BJ (cell line): ENCODE results near the gene RSBN1. TPM values are rescaled to one million over a fixed set of nuclear protein-coding genes. Genes with fewer than 3 reads are reported as not detected.

ENCODE experiments used
- CTCF ChIA-PET: fragments of 350-600 bp; formaldehyde crosslinking; extraction: SDS; loops from one replicate; lab custom pipeline; 2021; ENCODE audit warnings: antibody characterized with exemption, inconsistent platforms; lab: Yijun Ruan, JAX
- POLR2A ChIA-PET: fragments of 300-600 bp; sonication (Branson Sonifier 250); formaldehyde crosslinking; extraction: SDS; loops from one replicate; lab custom pipeline; 2021; ENCODE audit warnings: antibody characterized with exemption; lab: Charles Lee
- DNase-seq: peaks from one replicate; pipeline ENCODE4 v3.0.0-alpha.2; 2011; ENCODE audit warnings: low read depth
- H3K27me3 ChIP-seq: 2 replicates; pipeline ENCODE4 v1.6.0; 2011; ENCODE audit warnings: low read length; ENCODE audit not compliant: control insufficient read depth, insufficient read depth
- H3K36me3 ChIP-seq: 2 replicates; pipeline ENCODE4 v1.5.1; 2011; ENCODE audit warnings: low read length; ENCODE audit not compliant: control insufficient read depth, insufficient read depth
- H3K4me3 ChIP-seq: 2 replicates; pipeline ENCODE4 v1.5.1; 2011; ENCODE audit warnings: low read depth, mild to moderate bottlenecking, control low read depth, low read length
- CTCF ChIP-seq: IDR thresholded peaks from 2 replicates; pipeline ENCODE4 v1.5.1; 2011; ENCODE audit warnings: low read depth, mild to moderate bottlenecking, control low read depth, inconsistent platforms, low read length, moderate library complexity; ENCODE audit not compliant: insufficient read depth
- polyA plus RNA-seq: library from polyadenylated mRNA; depleted of rRNA; stranded (reverse); fragments of >200 nt; gene quantifications from 2 replicates; pipeline ENCODE4 v1.2.3, GENCODE V29; 2011

RSBN1 gene
- polyA plus RNA-seq, 1 experiment: 4.0 TPM

GRCh38 chr1:113751516-113751915, 60.8 kb downstream of the RSBN1 start:
- ChIA-PET POLR2A (no interaction called here), CTCF (no interaction called here)
- Histone ChIP-seq H3K36me3 (no peaks in the 10 kb centered on the region; the same call in none of the 2 replicates), H3K4me3 (no peak overlapping the region), H3K27me3 (no peaks in the 10 kb centered on the region)
- no peak for TF ChIP-seq CTCF
- no peak for DNase-seq

GRCh38 chr1:113751114-113751513, 61.2 kb downstream of the RSBN1 start:
- no peaks in the 10 kb centered on the region; the same call in none of the 2 replicates for H3K36me3 ChIP-seq
- CTCF ChIA-PET: no interaction called here
- H3K27me3 ChIP-seq: no peaks in the 10 kb centered on the region
- POLR2A ChIA-PET: no interaction called here
- no peak overlapping the region for H3K4me3 ChIP-seq
- no peak for TF ChIP-seq CTCF
- DNase-seq: no peak

DNA sequence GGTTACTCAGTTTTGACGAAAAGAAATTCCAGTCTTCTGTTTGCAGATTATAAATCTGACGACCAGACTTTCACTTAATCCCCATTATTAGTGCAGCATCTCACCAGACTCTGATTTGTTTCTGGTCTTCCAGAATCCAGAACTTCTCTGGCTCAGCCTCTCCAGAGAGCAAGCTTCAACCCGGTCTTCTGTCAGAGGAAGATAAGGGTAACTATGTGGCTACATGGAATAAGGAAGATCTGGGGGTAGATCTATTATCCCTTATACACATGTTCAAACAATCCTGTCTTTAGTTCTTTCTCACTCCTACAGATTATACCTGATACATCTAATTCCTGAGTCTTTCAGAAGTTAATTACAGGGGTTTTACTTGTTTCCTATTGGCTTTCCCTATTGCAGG, 62.9 kb downstream of the RSBN1 start:
- no peak for TF ChIP-seq CTCF
- no peak for DNase-seq
- Histone ChIP-seq H3K4me3 (no peak overlapping the region), H3K27me3 (no peaks in the 10 kb centered on the region), H3K36me3 (no peaks in the 10 kb centered on the region; the same call in none of the 2 replicates)
- ChIA-PET POLR2A (no interaction called here), CTCF (no interaction called here)

DNA sequence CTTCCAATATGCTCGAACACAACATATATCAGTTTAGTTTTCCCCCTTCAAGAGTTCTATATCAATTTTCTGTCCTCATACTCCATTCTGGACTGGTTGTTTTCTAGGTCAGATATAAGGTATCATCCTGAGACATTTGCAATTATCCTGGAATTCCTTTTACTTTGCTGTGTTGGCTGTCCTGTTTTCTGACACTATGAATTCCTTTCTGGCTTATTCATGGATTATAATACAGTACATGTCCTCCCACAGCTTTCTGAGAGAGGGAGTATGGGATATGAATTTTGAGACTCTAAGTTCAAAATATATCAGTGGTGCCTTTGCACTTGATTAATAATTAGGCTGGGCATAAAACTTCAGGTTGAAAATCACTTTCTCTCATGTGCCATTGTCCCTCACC, 64.9 kb downstream of the RSBN1 start:
- DNase-seq: no peak
- ChIA-PET POLR2A (no interaction called here), CTCF (interaction anchor here (0.6 kb wide), 1 partner anchor 52 kb away, joined by 3 read pairs; no protein-coding TSS in a partner anchor)
- H3K27me3 ChIP-seq: no peaks in the 10 kb centered on the region
- TF ChIP-seq CTCF: no peak
- H3K36me3 ChIP-seq: peaks cover 2% of the 10 kb centered on the region; the same call in 1 of the 2 replicates
- no peak overlapping the region for H3K4me3 ChIP-seq

DNA sequence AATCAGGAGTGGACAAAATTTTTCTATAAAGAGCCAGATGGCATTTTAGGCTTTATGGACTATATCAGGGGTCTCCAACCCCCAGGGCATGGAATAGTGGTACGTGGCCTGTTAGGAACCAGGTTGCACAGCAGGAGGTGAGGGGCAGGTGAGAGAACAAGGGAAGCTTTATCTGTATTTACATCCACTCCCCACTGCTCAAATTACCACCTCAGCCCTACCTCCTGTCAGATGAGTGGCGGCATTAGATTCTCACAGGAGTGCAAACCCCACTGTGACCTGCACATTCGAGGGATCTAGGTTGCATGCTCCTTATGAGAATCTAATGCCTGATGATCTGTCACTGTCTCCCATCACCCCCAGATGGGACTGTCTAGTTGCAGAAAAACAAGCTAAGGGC, 66.9 kb downstream of the RSBN1 start:
- H3K4me3 ChIP-seq: no peak overlapping the region
- TF ChIP-seq CTCF: no peak
- no peak for DNase-seq

More for the DNA sequence above, 66.9 kb downstream of the RSBN1 start:
- Histone ChIP-seq H3K27me3 (no peaks in the 10 kb centered on the region), H3K36me3 (peaks cover 2% of the 10 kb centered on the region; the same call in 1 of the 2 replicates)
- ChIA-PET POLR2A (no interaction called here), CTCF (interaction anchor here (0.6 kb wide), 1 partner anchor 1245 kb away, joined by 3 read pairs; no protein-coding TSS in a partner anchor)
